Ascending aorta (tissue), 2 donors: ENCODE measurements around the gene DNAAF3. TPM values are rescaled to one million over a fixed set of nuclear protein-coding genes. Genes with fewer than 3 reads are reported as not detected.
A peak's percentile ranks its signal among the peaks of the same experiment; 100 is the strongest.

ENCODE experiments used
- DNase-seq, 2 donors: peaks; one replicate each; pipeline ENCODE4 v3.0.0-alpha.2; 2019; ENCODE audit warnings: low spot score in 2 of 2
- H3K27ac ChIP-seq, 2 donors: fragments of 200-600 bp; sonication (generic); one replicate each; pipeline ENCODE4 v1.5.1; 2016 to 2017; ENCODE audit warnings: mild to moderate bottlenecking in 1 of 2
- H3K27me3 ChIP-seq: fragments of 200-600 bp; sonication (generic); one replicate; pipeline ENCODE4 v1.5.1; 2017
- H3K36me3 ChIP-seq, 2 donors: fragments of 200-600 bp; sonication (generic); one replicate each; pipeline ENCODE4 v1.5.1; 2016
- H3K4me1 ChIP-seq, 2 donors: fragments of 200-600 bp; sonication (generic); one replicate each; pipeline ENCODE4 v1.5.1; 2016 to 2017; ENCODE audit warnings: mild to moderate bottlenecking in 1 of 2
- H3K4me3 ChIP-seq, 2 donors: fragments of 200-600 bp; sonication (generic); one replicate each; pipeline ENCODE4 v1.5.1; 2016 to 2017; ENCODE audit warnings: mild to moderate bottlenecking in 1 of 2
- H3K9me3 ChIP-seq, 2 donors: fragments of 200-600 bp; sonication (generic); one replicate each; pipeline ENCODE4 v1.5.1; 2016
- CTCF ChIP-seq, 3 experiments: fragments of 200-600 bp in 2 of 3; fragments of 450-650 bp in 1 of 3; sonication (generic) in 2 of 3; IDR thresholded peaks; one replicate each; pipeline ENCODE4 v1.5.1; 2016 to 2019; ENCODE audit warnings: antibody characterized with exemption in 3 of 3, mild to moderate bottlenecking in 1 of 3, moderate library complexity in 1 of 3
- intact Hi-C: fragments of 100-400 bp; cut with DNase I; formaldehyde crosslinking; loops from one replicate; pipeline ENCODE4 v1.15.1; 2023
- total RNA-seq: library from RNA; depleted of rRNA; stranded (reverse); fragments of >200 nt; gene quantifications from one replicate; pipeline ENCODE4 v1.1.0, GENCODE V29; 2016

The DNAAF3 gene
- total RNA-seq, 1 donor from 2014 or later = not detected

GRCh38 chr19:55193481-55193880, 27.1 kb upstream of the DNAAF3 start:
- Histone ChIP-seq H3K27ac (no peak overlapping the region), H3K27me3 (no peaks in the 10 kb centered on the region), H3K36me3 (no peaks in the 10 kb centered on the region), H3K4me3 (no peak overlapping the region), H3K4me1 (no peaks in the 10 kb centered on the region), H3K9me3 (no peaks in the 10 kb centered on the region)
- intact Hi-C loops = no loop called here
- TF ChIP-seq CTCF (IDR thresholded peaks at IDR 0.05) = no peak
- no peak for DNase-seq

- Histone ChIP-seq H3K27ac (no peak overlapping the region), H3K9me3 (no peaks in the 10 kb centered on the region), H3K36me3 (no peaks in the 10 kb centered on the region), H3K27me3 (no peaks in the 10 kb centered on the region), H3K4me1 (no peaks in the 10 kb centered on the region), H3K4me3 (no peak overlapping the region)
- intact Hi-C loops = no loop called here
- peak in 1 of 2 donors; percentile 17 for DNase-seq
- no peak for TF ChIP-seq CTCF (IDR thresholded peaks at IDR 0.05)
Observed at GRCh38 chr19:55189403-55189835, 23.0 kb upstream of the DNAAF3 start.

- H3K27ac ChIP-seq = no peak overlapping the region
- no peak for DNase-seq
- no peak for TF ChIP-seq CTCF (IDR thresholded peaks at IDR 0.05)
- no peaks in the 10 kb centered on the region for H3K36me3 ChIP-seq
- H3K9me3 ChIP-seq = no peaks in the 10 kb centered on the region
- H3K27me3 ChIP-seq = no peaks in the 10 kb centered on the region
- no peak overlapping the region for H3K4me3 ChIP-seq
- intact Hi-C loops = no loop called here
- H3K4me1 ChIP-seq = no peaks in the 10 kb centered on the region
Observed at GRCh38 chr19:55188625-55189024, 22.2 kb upstream of the DNAAF3 start.

- intact Hi-C loops = no loop called here
- peaks cover 6% of the 10 kb centered on the region for H3K27me3 ChIP-seq
- no peaks in the 10 kb centered on the region for H3K9me3 ChIP-seq
- H3K27ac ChIP-seq = no peak overlapping the region
- TF ChIP-seq CTCF (IDR thresholded peaks at IDR 0.05) = no peak
- no peaks in the 10 kb centered on the region for H3K36me3 ChIP-seq
- H3K4me3 ChIP-seq = no peak overlapping the region
- DNase-seq = no peak
- H3K4me1 ChIP-seq = no peaks in the 10 kb centered on the region
Observed at GRCh38 chr19:55186080-55186479, 19.7 kb upstream of the DNAAF3 start.

GRCh38 chr19:55181740-55182139, 15.3 kb upstream of the DNAAF3 start:
- Histone ChIP-seq H3K9me3 (no peaks in the 10 kb centered on the region), H3K27me3 (peaks cover 21% of the 10 kb centered on the region)

More at GRCh38 chr19:55181740-55182139, 15.3 kb upstream of the DNAAF3 start:
- Histone ChIP-seq H3K36me3 (no peaks in the 10 kb centered on the region), H3K4me1 (peaks cover 0 to 3% of the 10 kb centered on the region in 2 donors), H3K4me3 (no peak overlapping the region), H3K27ac (no peak overlapping the region)
- TF ChIP-seq CTCF (IDR thresholded peaks at IDR 0.05) = no peak
- DNase-seq = no peak
- intact Hi-C loops = no loop called here
